Measurements from ENCODE around the gene CCDC61. TPM values are rescaled to one million over a fixed set of nuclear protein-coding genes. Genes with fewer than 3 reads are reported as not detected.
A peak's percentile ranks its signal among the peaks of the same experiment; 100 is the strongest.

Gene CCDC61
- polyA plus RNA-seq, 4 donors, result 7.8 to 13.3 (median 10.7) TPM

DNA sequence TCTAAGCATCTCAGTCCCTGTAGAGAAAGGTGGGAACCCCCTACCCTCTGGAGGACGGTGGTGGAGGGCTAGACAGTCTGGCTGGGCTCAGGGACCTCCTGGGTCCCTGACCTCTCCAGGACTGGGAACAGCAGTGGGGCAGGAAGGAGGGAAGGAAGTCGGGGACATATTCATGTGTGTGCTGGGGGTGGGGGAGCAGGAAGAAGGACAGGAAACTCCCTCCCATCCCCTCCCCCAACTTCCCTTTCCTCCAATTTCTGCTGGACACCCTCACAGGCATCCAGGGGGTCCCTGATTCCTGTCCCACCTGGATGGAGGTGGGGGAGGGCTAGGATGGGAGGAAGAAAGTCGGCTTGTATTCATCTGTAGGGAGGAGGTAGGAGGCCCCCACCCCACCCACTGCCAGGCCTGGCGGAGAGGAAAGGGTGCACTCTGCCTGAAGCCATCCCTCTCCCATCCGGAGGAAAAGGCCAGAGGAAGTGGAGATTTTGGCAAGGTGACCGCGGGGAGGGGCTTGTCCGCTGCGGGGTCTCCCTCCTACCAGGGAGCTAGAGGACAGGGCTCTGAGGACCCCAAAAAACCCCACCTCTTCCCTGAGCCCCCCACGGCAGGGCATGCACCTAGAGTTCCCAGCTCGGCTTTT lies 23.9 kb upstream of the CCDC61 start:
- Histone ChIP-seq H3K4me3 (ENCODE audit: low read depth in 1 of 3, low read length in 3 of 3) (no peak overlapping the region), H3K36me3 (ENCODE audit: control insufficient read depth in 3 of 3, insufficient read depth in 2 of 3, low read depth in 1 of 3, low read length in 3 of 3) (no peaks in the 10 kb centered on the region), H3K4me1 (ENCODE audit: control insufficient read depth in 3 of 3, insufficient read depth in 2 of 3, low read depth in 1 of 3, low read length in 2 of 3) (no peaks in the 10 kb centered on the region), H3K27ac (ENCODE audit: low read depth in 1 of 3, low read length in 2 of 3) (no peak overlapping the region), H3K27me3 (ENCODE audit: control insufficient read depth in 3 of 3, insufficient read depth in 3 of 3, low read length in 3 of 3) (peaks cover 3 to 67% (median 33%) of the 10 kb centered on the region in 3 donors), H3K9me3 (ENCODE audit: control insufficient read depth in 2 of 2, insufficient read depth in 1 of 2, low read depth in 1 of 2, low read length in 1 of 2) (peaks cover 0 to 4% of the 10 kb centered on the region in 2 donors)
- WGBS, 3 donors, result 11 to 18% (median 13%) methylated on average over 5 to 11 of the region's 11 CpGs
- DNase-seq (no peak), FAIRE-seq (no peak)

DNA sequence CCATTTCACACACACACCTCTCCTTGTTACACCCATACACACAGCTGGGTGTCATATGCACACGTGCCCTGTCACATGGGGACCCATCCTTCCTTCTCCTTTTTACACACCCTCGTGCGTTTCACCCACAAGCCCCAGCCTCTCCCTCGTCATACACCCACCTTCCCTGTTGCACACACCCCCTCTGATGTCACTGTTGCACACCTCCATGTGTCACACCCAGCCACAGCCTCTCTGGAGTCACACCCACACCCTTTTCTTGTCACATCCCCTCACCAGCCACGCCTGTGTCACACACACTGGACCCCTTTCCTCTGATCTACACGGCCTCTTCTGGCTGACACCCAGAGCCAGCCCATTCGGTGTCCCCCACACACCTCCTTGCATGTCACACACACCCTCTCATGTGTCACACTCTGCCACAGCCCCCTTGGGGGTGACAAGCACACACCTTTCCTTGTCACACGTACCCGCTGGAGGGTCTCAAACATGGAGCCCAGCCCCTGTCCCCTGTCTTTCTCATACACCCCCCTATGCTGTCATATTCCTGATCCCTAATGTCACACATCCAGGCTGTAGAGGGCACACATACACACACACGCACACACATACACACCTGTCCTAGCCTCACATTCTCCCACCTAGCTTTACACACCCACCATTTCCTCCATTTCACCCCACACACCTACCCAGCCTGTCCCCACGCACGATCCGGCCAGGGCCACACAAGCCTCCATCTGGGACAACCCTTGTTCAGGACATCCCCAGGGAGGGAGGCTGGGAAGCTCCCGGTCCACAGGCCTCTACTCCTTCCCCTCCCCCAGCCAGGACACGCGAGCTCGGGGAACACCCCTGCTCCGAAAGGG lies 23.0 kb upstream of the CCDC61 start:
- H3K9me3 ChIP-seq (ENCODE audit: control insufficient read depth in 2 of 2, insufficient read depth in 1 of 2, low read depth in 1 of 2, low read length in 1 of 2), result peaks cover 0 to 4% of the 10 kb centered on the region in 2 donors
- no peak for DNase-seq
- H3K4me3 ChIP-seq (ENCODE audit: low read depth in 1 of 3, low read length in 3 of 3), result peak overlapping the region in 1 of 3 donors; percentile 5
- no peaks in the 10 kb centered on the region for H3K36me3 ChIP-seq (ENCODE audit: control insufficient read depth in 3 of 3, insufficient read depth in 2 of 3, low read depth in 1 of 3, low read length in 3 of 3)
- FAIRE-seq, result no peak
- 13 to 14% (median 14%) methylated on average over 18 of the region's 18 CpGs for WGBS, 3 donors
- H3K4me1 ChIP-seq (ENCODE audit: control insufficient read depth in 3 of 3, insufficient read depth in 2 of 3, low read depth in 1 of 3, low read length in 2 of 3), result no peaks in the 10 kb centered on the region
- peaks cover 3 to 64% (median 31%) of the 10 kb centered on the region in 3 donors for H3K27me3 ChIP-seq (ENCODE audit: control insufficient read depth in 3 of 3, insufficient read depth in 3 of 3, low read length in 3 of 3)
- no peak overlapping the region for H3K27ac ChIP-seq (ENCODE audit: low read depth in 1 of 3, low read length in 2 of 3)

DNA sequence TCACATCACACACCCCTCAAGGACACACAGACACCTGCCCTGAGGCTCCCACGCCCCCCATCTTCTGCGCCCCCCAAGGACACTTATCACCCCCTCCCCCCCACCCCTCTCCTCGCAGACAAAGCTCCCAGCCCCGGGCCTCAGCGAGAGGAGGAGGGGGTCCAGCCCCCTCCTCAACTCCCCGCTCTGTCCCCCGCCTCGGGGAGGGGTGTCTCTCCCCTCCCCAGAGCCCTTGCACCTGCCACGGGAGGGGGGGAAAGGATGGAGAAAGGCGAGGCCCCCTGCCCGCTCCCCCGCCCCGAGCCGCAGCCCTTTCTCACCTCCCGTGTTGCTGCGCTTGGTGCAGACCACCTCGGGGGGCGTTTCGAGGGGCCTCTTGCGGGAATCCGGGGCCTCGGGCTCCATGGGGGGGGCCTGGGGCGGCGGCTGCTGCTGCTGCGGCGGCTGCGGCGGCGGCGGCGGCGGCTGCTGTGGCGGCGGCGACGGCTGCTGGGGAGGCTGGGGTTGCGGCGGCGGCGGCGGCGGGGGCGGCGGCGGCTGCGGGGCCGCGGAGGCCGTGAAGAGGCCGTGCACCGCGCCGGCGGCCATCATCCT lies 22.2 kb upstream of the CCDC61 start:
- FAIRE-seq (no peak), DNase-seq (no peak)
- Histone ChIP-seq H3K4me3 (ENCODE audit: low read depth in 1 of 3, low read length in 3 of 3) (peak overlapping the region in 1 of 3 donors; percentile 5), H3K27me3 (ENCODE audit: control insufficient read depth in 3 of 3, insufficient read depth in 3 of 3, low read length in 3 of 3) (peaks cover 3 to 67% (median 31%) of the 10 kb centered on the region in 3 donors), H3K27ac (ENCODE audit: low read depth in 1 of 3, low read length in 2 of 3) (no peak overlapping the region), H3K36me3 (ENCODE audit: control insufficient read depth in 3 of 3, insufficient read depth in 2 of 3, low read depth in 1 of 3, low read length in 3 of 3) (no peaks in the 10 kb centered on the region), H3K9me3 (ENCODE audit: control insufficient read depth in 2 of 2, insufficient read depth in 1 of 2, low read depth in 1 of 2, low read length in 1 of 2) (peaks cover 0 to 4% of the 10 kb centered on the region in 2 donors), H3K4me1 (ENCODE audit: control insufficient read depth in 3 of 3, insufficient read depth in 2 of 3, low read depth in 1 of 3, low read length in 2 of 3) (no peaks in the 10 kb centered on the region)
- 0 to 6% (median 2%) methylated on average over 9 to 54 of the region's 54 CpGs for WGBS, 3 donors

DNA sequence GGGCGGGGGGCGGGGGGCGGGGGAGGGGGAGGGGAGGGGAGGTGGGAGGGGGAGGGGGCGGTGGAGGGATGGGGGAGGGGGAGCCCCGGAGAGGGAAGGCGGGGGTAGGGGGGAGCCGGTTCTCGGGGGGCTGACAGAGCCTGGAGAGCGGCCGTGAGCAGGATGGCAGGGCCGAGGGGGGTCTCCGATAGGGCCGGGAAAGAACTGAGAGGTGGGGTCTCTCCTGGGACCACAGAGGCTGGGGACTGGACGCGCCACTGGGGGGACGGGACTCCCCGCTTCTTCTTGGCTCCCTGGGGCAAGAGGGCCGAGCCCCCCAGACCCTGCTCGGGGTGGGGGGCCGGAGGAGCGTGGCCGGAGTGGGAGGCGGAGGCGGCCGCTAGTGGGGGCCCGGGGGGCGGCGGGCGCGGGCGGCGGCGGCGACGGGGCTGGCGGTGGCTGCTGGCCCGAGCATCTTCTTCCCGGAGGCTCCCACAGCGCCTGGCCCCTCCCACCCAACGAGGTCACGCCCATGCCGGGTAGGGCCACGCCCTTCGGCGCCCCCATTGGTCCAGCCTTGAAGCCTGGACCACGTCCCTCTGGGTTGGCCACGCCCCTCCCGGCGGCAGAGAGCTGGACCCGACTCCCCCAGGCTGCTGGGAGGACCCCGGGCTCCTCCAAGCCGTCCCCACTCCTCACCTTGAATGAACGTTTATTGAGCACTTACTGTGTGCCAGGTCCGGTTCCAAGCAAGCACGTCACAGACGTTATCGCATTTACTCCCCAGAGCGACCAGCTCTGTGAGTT lies 21.5 kb upstream of the CCDC61 start, which contains the start of gene NOVA2:
Gene NOVA2 (minus strand): TSS at position 313 of the 786 bp plus-strand sequence. CDS start 514 bp downstream, outside the sequence.
- DNase-seq, result peak in 1 of 2 donors; percentile 36
- WGBS, 3 donors, result 5 to 20% (median 17%) methylated on average over 16 to 55 of the region's 58 CpGs
- H3K36me3 ChIP-seq (ENCODE audit: control insufficient read depth in 3 of 3, insufficient read depth in 2 of 3, low read depth in 1 of 3, low read length in 3 of 3), result no peaks in the 10 kb centered on the region
- no peaks in the 10 kb centered on the region for H3K4me1 ChIP-seq (ENCODE audit: control insufficient read depth in 3 of 3, insufficient read depth in 2 of 3, low read depth in 1 of 3, low read length in 2 of 3)
- H3K27ac ChIP-seq (ENCODE audit: low read depth in 1 of 3, low read length in 2 of 3), result no peak within 1 kb of the TSS
- peaks cover 0 to 4% of the 10 kb centered on the region in 2 donors for H3K9me3 ChIP-seq (ENCODE audit: control insufficient read depth in 2 of 2, insufficient read depth in 1 of 2, low read depth in 1 of 2, low read length in 1 of 2)
- H3K4me3 ChIP-seq (ENCODE audit: low read depth in 1 of 3, low read length in 3 of 3), result peak within 1 kb of the TSS in 1 of 3 donors; percentile 34
- peaks cover 3 to 69% (median 31%) of the 10 kb centered on the region in 3 donors for H3K27me3 ChIP-seq (ENCODE audit: control insufficient read depth in 3 of 3, insufficient read depth in 3 of 3, low read length in 3 of 3)
- FAIRE-seq, result no peak

DNA sequence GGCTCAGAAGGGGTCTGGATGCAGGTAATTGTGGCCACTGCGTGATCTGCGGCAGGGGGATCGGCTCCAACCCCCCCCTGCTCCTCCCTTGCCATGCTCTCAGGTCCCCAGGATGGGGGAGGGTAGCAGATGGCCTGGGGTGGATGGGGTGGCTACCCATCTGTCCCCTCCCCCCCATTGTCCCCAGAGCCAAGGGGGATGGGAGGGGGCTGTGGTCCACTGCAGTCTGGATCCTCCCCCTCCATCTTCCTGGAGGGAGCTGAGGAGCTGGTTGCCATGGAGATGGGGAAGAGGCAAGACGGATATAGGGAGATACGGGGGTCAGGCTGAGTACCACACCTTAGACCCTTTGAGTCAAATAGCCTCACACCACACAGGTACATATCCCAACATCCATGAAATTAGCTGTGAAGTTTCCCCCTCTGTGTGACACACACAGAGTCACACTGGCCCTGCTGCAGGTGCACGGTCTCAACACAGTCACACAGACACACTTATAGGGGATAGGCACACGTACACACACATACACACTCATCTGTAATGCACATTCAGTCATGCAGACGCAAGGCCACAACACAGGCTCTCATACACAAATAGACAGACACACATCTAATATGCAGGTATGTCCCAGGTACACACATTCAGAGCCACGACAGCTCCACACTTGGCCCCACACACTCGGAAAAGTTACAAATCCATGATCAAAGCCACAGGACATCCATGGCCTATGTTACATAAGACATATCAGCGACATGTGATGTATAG lies 19.8 kb upstream of the CCDC61 start:
- no peak overlapping the region for H3K27ac ChIP-seq (ENCODE audit: low read depth in 1 of 3, low read length in 2 of 3)
- H3K27me3 ChIP-seq (ENCODE audit: control insufficient read depth in 3 of 3, insufficient read depth in 3 of 3, low read length in 3 of 3), result peaks cover 3 to 62% (median 23%) of the 10 kb centered on the region in 3 donors
- no peaks in the 10 kb centered on the region for H3K4me1 ChIP-seq (ENCODE audit: control insufficient read depth in 3 of 3, insufficient read depth in 2 of 3, low read depth in 1 of 3, low read length in 2 of 3)
- DNase-seq, result no peak
- H3K36me3 ChIP-seq (ENCODE audit: control insufficient read depth in 3 of 3, insufficient read depth in 2 of 3, low read depth in 1 of 3, low read length in 3 of 3), result no peaks in the 10 kb centered on the region
- no peak for FAIRE-seq
- 61 to 69% (median 67%) methylated on average over 11 of the region's 11 CpGs for WGBS, 3 donors
- H3K4me3 ChIP-seq (ENCODE audit: low read depth in 1 of 3, low read length in 3 of 3), result no peak overlapping the region
- peaks cover 0 to 4% of the 10 kb centered on the region in 2 donors for H3K9me3 ChIP-seq (ENCODE audit: control insufficient read depth in 2 of 2, insufficient read depth in 1 of 2, low read depth in 1 of 2, low read length in 1 of 2)

DNA sequence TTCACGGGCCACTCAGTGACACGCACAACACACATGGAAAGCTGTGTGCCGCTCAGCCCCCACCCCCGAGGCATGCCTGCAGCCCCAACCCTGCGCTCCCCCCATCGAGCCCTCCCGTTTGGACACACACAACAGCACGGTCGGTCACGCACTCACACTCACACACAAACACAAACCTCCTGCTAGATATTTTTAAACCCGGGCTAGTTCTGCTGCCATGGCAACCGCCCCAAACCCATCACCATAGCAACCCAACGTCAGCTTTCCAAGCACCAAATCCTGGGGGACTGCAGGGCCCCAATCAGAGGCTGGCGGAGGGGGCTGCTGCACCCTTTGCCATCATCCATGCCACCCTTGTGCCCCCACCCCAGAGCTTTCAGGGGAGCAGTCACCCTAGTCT lies 19.1 kb upstream of the CCDC61 start:
- DNase-seq (no peak), FAIRE-seq (no peak)
- Histone ChIP-seq H3K27me3 (ENCODE audit: control insufficient read depth in 3 of 3, insufficient read depth in 3 of 3, low read length in 3 of 3) (peaks cover 3 to 55% (median 16%) of the 10 kb centered on the region in 3 donors), H3K36me3 (ENCODE audit: control insufficient read depth in 3 of 3, insufficient read depth in 2 of 3, low read depth in 1 of 3, low read length in 3 of 3) (no peaks in the 10 kb centered on the region), H3K27ac (ENCODE audit: low read depth in 1 of 3, low read length in 2 of 3) (no peak overlapping the region), H3K4me3 (ENCODE audit: low read depth in 1 of 3, low read length in 3 of 3) (no peak overlapping the region), H3K9me3 (ENCODE audit: control insufficient read depth in 2 of 2, insufficient read depth in 1 of 2, low read depth in 1 of 2, low read length in 1 of 2) (peaks cover 0 to 4% of the 10 kb centered on the region in 2 donors), H3K4me1 (ENCODE audit: control insufficient read depth in 3 of 3, insufficient read depth in 2 of 3, low read depth in 1 of 3, low read length in 2 of 3) (no peaks in the 10 kb centered on the region)
- whole genome bisulfite sequencing, 3 donors, result 38 to 44% (median 41%) methylated on average over 14 of the region's 14 CpGs

DNA sequence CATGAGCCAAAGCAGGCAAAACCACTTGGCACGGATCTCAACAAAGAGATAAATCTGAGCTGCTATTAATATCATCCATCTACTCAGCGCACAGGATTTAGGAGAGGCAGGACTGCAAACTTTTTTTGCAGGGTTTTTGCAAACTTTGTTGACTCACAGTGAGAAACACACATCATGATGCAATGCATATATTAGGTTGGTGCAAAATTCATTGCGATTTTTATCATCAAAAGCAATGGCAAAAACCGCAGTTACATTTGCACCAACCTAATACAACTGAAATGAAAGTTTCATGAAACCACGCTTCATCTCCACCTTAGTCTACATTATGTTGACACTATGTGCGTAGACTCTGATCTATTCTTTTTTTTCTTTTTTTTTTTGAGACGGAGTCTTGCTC lies 17.1 kb upstream of the CCDC61 start:
- Histone ChIP-seq H3K27ac (ENCODE audit: low read depth in 1 of 3, low read length in 2 of 3) (no peak overlapping the region), H3K4me1 (ENCODE audit: control insufficient read depth in 3 of 3, insufficient read depth in 2 of 3, low read depth in 1 of 3, low read length in 2 of 3) (no peaks in the 10 kb centered on the region), H3K4me3 (ENCODE audit: low read depth in 1 of 3, low read length in 3 of 3) (no peak overlapping the region), H3K9me3 (ENCODE audit: control insufficient read depth in 2 of 2, insufficient read depth in 1 of 2, low read depth in 1 of 2, low read length in 1 of 2) (peaks cover 0 to 4% of the 10 kb centered on the region in 2 donors), H3K27me3 (ENCODE audit: control insufficient read depth in 3 of 3, insufficient read depth in 3 of 3, low read length in 3 of 3) (peaks cover 3 to 38% (median 5%) of the 10 kb centered on the region in 3 donors), H3K36me3 (ENCODE audit: control insufficient read depth in 3 of 3, insufficient read depth in 2 of 3, low read depth in 1 of 3, low read length in 3 of 3) (no peaks in the 10 kb centered on the region)
- no peak for FAIRE-seq
- no peak for DNase-seq
- WGBS, 3 donors, result 72 to 90% (median 72%) methylated on average over 7 of the region's 7 CpGs
